NCI-H187 treated with DMSO at 0.1 percent for 48 hours (cell line): ENCODE data around the gene FBXL2.

Experiments used
- DNase-seq: peaks from one replicate; lab custom pipeline; 2025; lab: John Stamatoyannopoulos, UW

Gene FBXL2

GRCh38 chr3:33277193-33277882 is at the start of gene FBXL2:
Gene FBXL2 (plus strand): TSS chr3:33277442. CDS start chr3:33277513, 71 bp downstream.
- DNase-seq: no peak

- no peak for DNase-seq
These were observed 48.2 kb upstream of the FBXL2 start for GRCh38 chr3:33229066-33229465.

- DNase-seq: no peak
These were observed 47.3 kb upstream of the FBXL2 start for GRCh38 chr3:33229947-33230346.

- no peak for DNase-seq
These were observed 45.3 kb upstream of the FBXL2 start for GRCh38 chr3:33231756-33232465.

GRCh38 chr3:33233884-33234283 is 43.4 kb upstream of the FBXL2 start:
- no peak for DNase-seq

- DNase-seq: no peak
These were observed 41.2 kb upstream of the FBXL2 start for GRCh38 chr3:33236005-33236404.

GRCh38 chr3:33237439-33237838 is 39.8 kb upstream of the FBXL2 start:
- DNase-seq: no peak

GRCh38 chr3:33238923-33239322 is 38.3 kb upstream of the FBXL2 start:
- no peak for DNase-seq

- DNase-seq: no peak
These were observed 37.0 kb upstream of the FBXL2 start for GRCh38 chr3:33240261-33240660.

- no peak for DNase-seq
These were observed 30.5 kb upstream of the FBXL2 start for GRCh38 chr3:33246786-33247185.

GRCh38 chr3:33250712-33251111 is 26.5 kb upstream of the FBXL2 start:
- no peak for DNase-seq

GRCh38 chr3:33256249-33256648 is 21.0 kb upstream of the FBXL2 start:
- DNase-seq: no peak

GRCh38 chr3:33260104-33260503 is 17.1 kb upstream of the FBXL2 start:
- no peak for DNase-seq

- no peak for DNase-seq
These were observed 7.9 kb upstream of the FBXL2 start for GRCh38 chr3:33269385-33269784.

GRCh38 chr3:33271324-33271723 is 5.9 kb upstream of the FBXL2 start:
- no peak for DNase-seq

GRCh38 chr3:33273628-33274027 is 3.6 kb upstream of the FBXL2 start:
- DNase-seq: no peak

GRCh38 chr3:33278163-33278562 is 921 bp downstream of the FBXL2 start:
- DNase-seq: no peak

GRCh38 chr3:33287672-33288282 is 10.5 kb downstream of the FBXL2 start:
- DNase-seq: no peak

GRCh38 chr3:33299395-33300081 is 22.3 kb downstream of the FBXL2 start:
- no peak for DNase-seq

GRCh38 chr3:33312361-33312760 is 35.1 kb downstream of the FBXL2 start:
- DNase-seq: no peak

- DNase-seq: no peak
These were observed 36.1 kb downstream of the FBXL2 start for GRCh38 chr3:33313331-33313730.

- no peak for DNase-seq
These were observed 37.8 kb downstream of the FBXL2 start for GRCh38 chr3:33314993-33315392.

GRCh38 chr3:33315826-33316225 is 38.6 kb downstream of the FBXL2 start:
- DNase-seq: no peak
